Hepatocyte (in vitro differentiated cells): ENCODE data around the gene AK1. TPM values are rescaled to one million over a fixed set of nuclear protein-coding genes. Genes with fewer than 3 reads are reported as not detected.

Experiments used
- DNase-seq: peaks from one replicate; pipeline ENCODE4 v3.0.0-alpha.2; 2016; ENCODE audit warnings: low spot score
- H2AFZ ChIP-seq: fragments of 200-600 bp; sonication (generic); 2 replicates; pipeline ENCODE4 v1.6.0; 2016; ENCODE audit warnings: antibody characterized with exemption, mild to moderate bottlenecking
- H3K27ac ChIP-seq: fragments of 200-600 bp; sonication (generic); 2 replicates; pipeline ENCODE4 v1.5.1; 2016; ENCODE audit warnings: mild to moderate bottlenecking
- H3K27me3 ChIP-seq: fragments of 200-600 bp; sonication (generic); 2 replicates; pipeline ENCODE4 v1.6.1; 2016
- H3K36me3 ChIP-seq: fragments of 200-600 bp; sonication (generic); replicated peaks from 2 replicates; pipeline ENCODE4 v1.5.1; 2016; ENCODE audit warnings: low read depth; ENCODE audit not compliant: insufficient read depth
- H3K4me1 ChIP-seq: fragments of 200-600 bp; sonication (generic); 2 replicates; pipeline ENCODE4 v1.5.1; 2016; ENCODE audit warnings: mild to moderate bottlenecking, moderate library complexity; ENCODE audit not compliant: insufficient read depth
- H3K4me2 ChIP-seq: fragments of 200-600 bp; sonication (generic); 2 replicates; pipeline ENCODE4 v1.6.0; 2016
- H3K4me3 ChIP-seq: fragments of 200-600 bp; sonication (generic); 2 replicates; pipeline ENCODE4 v1.5.1; 2016; ENCODE audit warnings: mild to moderate bottlenecking
- H3K79me2 ChIP-seq: fragments of 200-600 bp; sonication (generic); 2 replicates; pipeline ENCODE4 v1.6.0; 2017; ENCODE audit warnings: mild to moderate bottlenecking
- H3K9me2 ChIP-seq: fragments of 200-600 bp; sonication (generic); replicated peaks from 2 replicates; pipeline ENCODE4 v1.6.0; 2017; ENCODE audit warnings: mild to moderate bottlenecking; ENCODE audit not compliant: insufficient read depth
- H3K9me3 ChIP-seq: fragments of 200-600 bp; sonication (generic); 2 replicates; pipeline ENCODE4 v1.5.1; 2016; ENCODE audit warnings: low read depth, mild to moderate bottlenecking
- H4K20me1 ChIP-seq: fragments of 200-600 bp; sonication (generic); 2 replicates; pipeline ENCODE4 v1.6.0; 2016; ENCODE audit warnings: mild to moderate bottlenecking; ENCODE audit not compliant: insufficient read depth, poor library complexity, severe bottlenecking
- CTCF ChIP-seq: fragments of 200-600 bp; sonication (generic); IDR thresholded peaks from 2 replicates; pipeline ENCODE4 v1.5.1; 2016; ENCODE audit warnings: antibody characterized with exemption, mild to moderate bottlenecking; ENCODE audit not compliant: poor library complexity
- EZH2 ChIP-seq: fragments of 200-600 bp; sonication (generic); IDR thresholded peaks from 2 replicates; pipeline ENCODE4 v1.6.1; 2016; ENCODE audit warnings: antibody characterized with exemption, mild to moderate bottlenecking, borderline replicate concordance
- EZH2phosphoT487 ChIP-seq: fragments of 200-600 bp; sonication (generic); IDR thresholded peaks from one replicate; pipeline ENCODE4 v1.6.1; 2018; ENCODE audit warnings: antibody characterized with exemption, mild to moderate bottlenecking, low read depth, moderate library complexity; ENCODE audit not compliant: unreplicated experiment, severe bottlenecking
- WGBS: methylation state at CpG from one replicate; pipeline ENCODE4 v1.1.6; 2016; ENCODE audit warnings: low lambda C conversion rate; ENCODE audit errors: missing lambda C conversion rate; 5-methylcytosine and 5-hydroxymethylcytosine counted together
- polyA plus RNA-seq: library from polyadenylated mRNA; unstranded; fragments of >200 nt; fragmentation: Nextera tagmentation; extraction: Ambion mirVana; gene quantifications from 2 replicates; pipeline ENCODE4 v1.2.1, GENCODE V29; 2016
- total RNA-seq: library from RNA; depleted of rRNA; stranded (reverse); fragments of >200 nt; gene quantifications from 2 replicates; pipeline ENCODE4 v1.2.3, GENCODE V29; 2014

AK1 gene
- total and polyA plus RNA-seq, 2 experiments from 2014 or later: 28.3 to 91.3 TPM

- H3K27me3 ChIP-seq: no peaks in the 10 kb centered on the region
- H3K4me2 ChIP-seq: no peak overlapping the region
- H2AFZ ChIP-seq: peak overlapping the region; percentile 31
- no peak for DNase-seq
- H3K36me3 ChIP-seq: no peaks in the 10 kb centered on the region
- H3K9me2 ChIP-seq: no peaks in the 10 kb centered on the region
- peaks cover 22% of the 10 kb centered on the region for H3K4me1 ChIP-seq
- no peaks in the 10 kb centered on the region for H3K79me2 ChIP-seq
- no peaks in the 10 kb centered on the region for H4K20me1 ChIP-seq
- 77% methylated on average over 5 of the region's 5 CpGs for WGBS
- no peak overlapping the region for H3K4me3 ChIP-seq
- H3K27ac ChIP-seq: peak overlapping the region; percentile 71
- TF ChIP-seq EZH2: no peak
- no peak for TF ChIP-seq CTCF
- no peak for TF ChIP-seq EZH2phosphoT487
- H3K9me3 ChIP-seq: no peaks in the 10 kb centered on the region
Measured at GRCh38 chr9:127905004-127905728, 27.7 kb upstream of the AK1 start.

DNA sequence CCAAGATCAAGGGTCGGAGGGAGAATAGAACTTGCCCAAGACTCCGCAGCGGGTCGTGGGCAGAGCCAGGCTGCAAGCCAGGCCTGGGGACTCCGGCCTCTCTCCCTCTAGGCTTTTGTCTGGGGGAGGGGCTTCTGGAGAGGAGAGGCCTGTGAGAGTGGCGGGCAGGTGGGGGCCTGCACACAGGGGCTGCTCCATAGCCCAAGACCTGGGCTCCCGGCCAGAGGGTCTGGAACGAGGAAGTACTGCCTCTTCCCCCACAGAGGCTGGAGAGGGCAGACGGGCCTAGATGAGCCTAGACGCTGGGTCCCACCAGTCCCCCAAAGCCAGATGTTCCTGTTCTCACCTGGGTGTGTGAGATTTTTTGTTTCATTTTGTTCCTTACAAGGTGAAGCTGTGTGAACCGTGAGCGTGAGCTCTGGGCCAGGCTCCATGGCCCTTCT, 27.1 kb upstream of the AK1 start:
- H3K4me2 ChIP-seq: no peak overlapping the region
- H3K4me3 ChIP-seq: no peak overlapping the region
- no peaks in the 10 kb centered on the region for H3K9me2 ChIP-seq
- H3K36me3 ChIP-seq: no peaks in the 10 kb centered on the region
- no peaks in the 10 kb centered on the region for H4K20me1 ChIP-seq
- H3K27me3 ChIP-seq: no peaks in the 10 kb centered on the region
- no peak for TF ChIP-seq CTCF
- TF ChIP-seq EZH2phosphoT487: no peak
- no peak for TF ChIP-seq EZH2
- peak overlapping the region; percentile 31 for H2AFZ ChIP-seq
- peak; percentile 50 for DNase-seq
- peak overlapping the region; percentile 71 for H3K27ac ChIP-seq
- no peaks in the 10 kb centered on the region for H3K79me2 ChIP-seq
- H3K9me3 ChIP-seq: no peaks in the 10 kb centered on the region
- peaks cover 28% of the 10 kb centered on the region for H3K4me1 ChIP-seq
- 76% methylated on average over 12 of the region's 12 CpGs for WGBS

DNA sequence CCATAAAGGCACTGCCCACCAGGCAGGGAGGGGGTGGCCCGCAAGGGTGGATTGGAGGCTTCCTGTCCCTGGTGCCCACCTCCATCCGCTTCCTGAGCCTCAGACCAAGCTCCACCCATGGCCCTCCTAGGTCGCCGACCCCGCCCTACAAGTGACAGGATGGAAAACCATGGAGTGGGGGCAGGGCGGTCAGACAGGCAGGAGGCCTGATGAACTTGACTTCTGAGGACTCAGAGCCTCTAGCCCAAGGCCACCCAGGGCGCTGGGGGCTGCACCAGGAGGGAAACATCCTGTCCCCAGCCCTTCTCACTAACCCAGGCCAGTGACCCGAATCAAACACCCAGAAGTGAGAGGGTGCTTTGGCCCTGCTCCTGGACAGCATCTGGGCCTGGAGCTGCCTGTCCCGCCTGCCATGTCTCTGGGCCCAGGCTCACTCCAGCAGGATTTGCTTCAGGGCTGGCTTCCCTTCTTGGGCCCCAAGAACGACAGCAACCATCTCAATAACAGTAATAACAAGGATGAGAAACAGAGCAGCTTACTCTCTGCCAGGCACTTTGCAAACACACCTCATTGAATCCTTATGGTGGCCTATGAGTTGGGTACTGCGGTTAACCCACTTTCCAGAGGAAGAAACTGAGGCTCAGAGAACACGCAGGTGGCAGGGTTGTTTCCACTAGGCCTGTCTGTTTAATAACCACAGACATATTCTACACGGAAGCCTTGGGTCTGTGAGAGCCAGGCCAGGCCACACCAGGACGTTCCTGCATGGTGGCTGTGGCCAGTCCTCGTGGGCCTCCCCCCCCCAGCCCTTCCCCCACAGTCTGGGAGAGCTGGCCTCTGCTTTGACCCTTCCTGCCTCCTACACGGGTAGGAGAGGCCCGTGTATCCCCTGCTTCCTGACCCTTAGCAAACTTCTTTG, 26.3 kb upstream of the AK1 start:
- H3K79me2 ChIP-seq: peaks cover under 1% of the 10 kb centered on the region
- no peaks in the 10 kb centered on the region for H3K27me3 ChIP-seq
- H2AFZ ChIP-seq: no peak overlapping the region
- H3K9me3 ChIP-seq: no peaks in the 10 kb centered on the region
- H3K36me3 ChIP-seq: no peaks in the 10 kb centered on the region
- H3K4me2 ChIP-seq: no peak overlapping the region
- H3K27ac ChIP-seq: peak overlapping the region; percentile 71
- peak; percentile 48 for DNase-seq
- no peak for TF ChIP-seq EZH2
- TF ChIP-seq EZH2phosphoT487: no peak
- TF ChIP-seq CTCF: no peak
- 61% methylated on average over 17 of the region's 17 CpGs for WGBS
- H4K20me1 ChIP-seq: no peaks in the 10 kb centered on the region
- H3K4me3 ChIP-seq: no peak overlapping the region
- peaks cover 28% of the 10 kb centered on the region for H3K4me1 ChIP-seq
- H3K9me2 ChIP-seq: no peaks in the 10 kb centered on the region
